GM21717 (cell line): ENCODE results near the gene PIBF1.
"Not testable (repeated sequence)": the region's sequence is repeated elsewhere in the genome, so short reads cannot be mapped to it uniquely, and the experiment has no call there.

Experiments used
- ATAC-seq: cut with Tn5 transposase; IDR thresholded peaks from one replicate; pipeline ENCODE4 v1.9.1; 2021; ENCODE audit warnings: mild to moderate bottlenecking, moderate library complexity; ENCODE audit not compliant: unreplicated experiment

The PIBF1 gene

DNA sequence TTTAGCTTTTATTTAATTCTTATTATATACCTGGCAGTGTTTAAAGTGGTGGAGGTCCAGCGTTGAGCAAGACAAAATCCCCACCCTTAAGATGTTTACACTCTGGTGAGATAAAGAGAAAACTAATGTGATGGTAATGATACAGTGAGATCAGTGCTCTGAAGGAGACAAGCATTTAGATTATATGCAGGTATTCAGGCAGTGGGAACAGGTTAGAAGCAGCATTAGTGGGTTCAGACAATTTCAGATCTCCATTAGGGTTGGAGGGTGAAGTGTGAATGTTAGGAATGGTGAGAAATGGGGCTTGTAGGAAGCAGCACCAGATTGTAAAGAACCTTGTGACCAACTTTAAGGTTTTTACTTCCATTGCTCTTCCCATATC, 39.0 kb downstream of the PIBF1 start:
- no peak for ATAC-seq

DNA sequence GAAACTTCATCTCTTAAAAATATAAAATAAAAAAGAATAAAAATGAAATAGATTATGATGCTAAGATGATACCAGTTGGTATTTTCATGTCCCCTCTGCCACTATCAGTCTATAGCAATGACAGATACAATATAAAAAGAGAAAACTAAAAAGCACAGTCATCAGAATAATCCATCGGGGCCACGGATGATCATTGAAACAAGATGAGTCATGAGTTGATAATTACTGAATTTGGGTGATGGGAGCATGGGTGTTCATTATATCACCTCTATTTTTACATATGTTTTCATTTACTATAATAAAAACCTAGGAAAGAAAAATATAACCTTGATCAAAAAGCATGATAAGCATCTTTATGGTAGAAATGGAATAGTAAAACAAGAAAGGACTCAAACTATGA, 41.1 kb downstream of the PIBF1 start:
- no peak for ATAC-seq

DNA sequence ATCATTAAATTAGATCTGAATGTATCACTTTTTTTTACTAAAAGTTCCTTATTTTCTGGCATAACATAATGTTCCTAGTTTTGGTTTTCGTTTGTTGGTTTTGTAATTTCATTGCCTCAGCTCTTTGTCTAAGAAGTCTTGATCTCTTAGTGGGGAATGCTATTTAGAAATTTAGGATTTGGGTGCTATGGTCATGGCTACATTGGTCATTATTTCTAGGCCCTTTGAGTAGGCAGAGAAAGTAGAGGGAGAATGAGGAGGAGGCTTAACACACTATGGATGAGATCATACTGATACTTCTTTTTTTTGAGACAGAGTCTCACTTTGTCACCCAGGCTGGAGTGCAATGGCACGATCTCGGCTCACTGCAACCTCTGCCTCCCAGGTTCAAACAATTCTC, 41.8 kb downstream of the PIBF1 start:
- no peak for ATAC-seq

DNA sequence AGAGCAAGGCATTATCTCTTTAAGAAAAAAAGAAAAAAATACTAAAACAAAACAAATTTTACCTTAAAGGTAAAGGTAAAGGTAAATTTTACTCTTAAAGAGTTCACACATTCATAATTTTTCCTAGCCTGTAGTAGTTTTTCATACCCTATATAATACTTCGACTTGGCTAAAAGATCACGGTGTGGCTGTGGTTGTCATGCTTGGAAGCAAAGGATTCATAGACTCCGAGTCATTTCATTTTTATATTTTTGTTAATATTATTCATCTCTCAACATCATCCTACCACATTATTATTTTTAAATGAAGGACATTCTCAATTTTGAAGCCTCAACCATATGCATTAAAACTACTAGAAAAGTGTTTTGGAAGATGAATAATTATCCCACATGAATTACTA, 52.7 kb downstream of the PIBF1 start:
- no peak for ATAC-seq

DNA sequence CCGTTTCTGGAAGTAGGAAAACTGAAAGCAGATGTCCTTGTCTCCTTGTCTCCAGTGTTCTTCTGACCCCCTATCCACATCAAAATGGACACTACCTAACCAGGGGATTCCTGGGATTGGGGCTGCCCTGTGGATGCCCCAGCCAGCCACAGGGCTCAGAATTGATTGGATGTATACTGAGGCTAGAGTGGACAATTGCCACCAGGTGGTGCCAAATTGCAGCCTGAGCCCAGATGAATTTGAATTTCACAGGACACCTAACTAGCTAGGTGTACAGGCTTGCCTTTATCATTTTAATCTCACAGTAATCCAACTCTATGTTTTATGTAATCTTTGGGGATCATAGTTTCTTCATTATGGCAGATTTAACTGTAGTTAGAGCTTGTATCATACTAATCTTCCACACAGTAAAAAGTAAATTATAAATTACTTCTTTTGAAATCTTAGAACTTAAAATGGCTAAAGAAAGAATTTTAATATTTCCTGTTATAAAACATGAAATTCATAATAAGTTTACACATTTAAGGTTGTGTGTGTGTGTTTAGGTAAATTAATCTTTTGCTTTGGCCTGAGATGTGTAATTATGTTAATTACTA, 58.0 kb downstream of the PIBF1 start:
- ATAC-seq = peak; percentile 90

DNA sequence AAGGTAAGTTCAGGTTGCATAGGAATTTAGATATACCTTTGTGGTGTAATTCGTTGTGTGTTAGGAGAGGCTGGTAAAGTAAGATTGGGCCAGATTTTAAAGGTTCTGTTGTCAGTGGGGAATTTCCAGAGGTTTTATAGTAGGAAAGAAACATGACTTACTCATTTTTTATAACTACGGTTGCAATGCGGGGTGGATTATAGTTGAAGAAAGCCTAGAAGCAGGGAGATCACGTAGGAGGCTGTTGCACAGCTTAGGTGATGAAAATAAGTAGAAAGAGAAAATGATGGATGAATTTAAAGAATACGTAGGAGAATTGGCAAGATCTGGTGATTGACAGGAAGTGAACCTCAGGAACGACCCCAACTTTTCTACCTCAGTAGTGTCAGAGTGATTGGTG, 61.1 kb downstream of the PIBF1 start:
- no peak for ATAC-seq

DNA sequence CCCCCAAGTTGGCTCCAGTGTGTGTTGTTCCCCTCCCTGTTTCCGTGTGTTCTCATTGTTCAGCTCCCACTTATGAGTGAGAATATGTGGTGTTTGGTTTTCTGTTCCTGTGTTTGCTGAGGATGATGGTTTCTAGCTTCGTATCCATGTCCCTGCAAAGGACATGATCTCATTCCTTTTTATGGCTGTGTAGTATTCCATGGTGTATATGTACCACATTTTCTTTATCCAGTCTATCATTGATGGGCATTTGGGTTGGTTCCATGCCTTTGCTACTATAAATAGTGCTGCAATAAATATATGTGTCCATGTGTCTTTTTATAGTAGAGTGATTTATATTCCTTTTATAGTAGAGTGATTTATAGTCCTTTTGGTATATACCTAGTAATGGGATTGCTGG, 63.2 kb downstream of the PIBF1 start:
- not testable (repeated sequence) for ATAC-seq

DNA sequence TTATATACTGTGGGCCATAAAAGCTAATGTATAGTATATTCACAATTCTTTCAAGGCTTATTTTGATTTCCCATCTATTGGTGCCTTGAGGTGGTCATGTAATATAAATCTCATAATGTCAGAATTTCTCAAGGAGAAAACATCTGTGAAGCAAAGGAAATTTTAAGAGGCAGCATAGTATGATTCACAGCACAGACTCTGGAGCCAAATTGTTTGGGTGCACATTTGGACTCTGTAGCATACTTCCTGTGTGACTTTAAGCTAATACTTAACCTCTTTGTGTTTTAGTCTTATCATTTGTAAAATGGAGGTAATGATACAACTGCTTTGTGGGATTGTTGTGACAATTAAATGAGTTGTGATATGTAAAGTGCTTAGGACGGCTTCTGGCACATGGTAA, 67.6 kb downstream of the PIBF1 start:
- no peak for ATAC-seq

DNA sequence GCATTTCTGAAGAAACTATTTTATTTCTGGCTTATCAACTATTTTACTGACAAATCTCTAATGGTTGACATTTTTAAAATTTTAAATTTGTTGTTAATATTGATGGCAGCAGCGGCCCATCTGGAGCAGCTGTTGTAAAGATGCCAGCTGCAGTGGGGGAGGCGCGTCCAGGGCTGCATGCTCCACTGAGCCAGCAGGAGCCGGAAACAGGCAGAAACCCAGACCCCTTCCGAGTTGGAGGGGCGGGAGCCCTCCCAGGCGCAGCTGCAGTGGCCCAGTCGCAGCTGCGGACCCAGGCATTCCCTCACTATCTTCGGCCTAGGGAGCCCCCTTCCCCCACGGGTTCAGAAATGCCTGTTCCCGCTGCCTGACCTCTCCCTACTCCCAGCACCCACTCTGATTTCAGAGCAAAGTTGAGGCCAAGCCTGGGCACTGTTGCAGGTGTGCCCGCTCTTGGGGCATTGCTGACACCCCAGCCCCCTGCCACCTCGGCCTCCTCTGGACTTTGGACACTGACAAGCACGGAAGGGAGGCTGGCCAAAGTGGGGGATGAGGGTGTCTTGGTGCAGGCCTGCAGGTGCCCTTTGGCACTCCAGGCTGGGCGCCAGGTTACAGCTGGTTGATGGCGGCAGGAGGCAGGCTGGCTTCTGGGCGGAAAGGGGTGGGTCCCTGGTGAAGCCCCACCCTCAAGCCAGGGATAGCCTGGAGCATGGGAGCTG, 69.2 kb downstream of the PIBF1 start:
- no peak for ATAC-seq

DNA sequence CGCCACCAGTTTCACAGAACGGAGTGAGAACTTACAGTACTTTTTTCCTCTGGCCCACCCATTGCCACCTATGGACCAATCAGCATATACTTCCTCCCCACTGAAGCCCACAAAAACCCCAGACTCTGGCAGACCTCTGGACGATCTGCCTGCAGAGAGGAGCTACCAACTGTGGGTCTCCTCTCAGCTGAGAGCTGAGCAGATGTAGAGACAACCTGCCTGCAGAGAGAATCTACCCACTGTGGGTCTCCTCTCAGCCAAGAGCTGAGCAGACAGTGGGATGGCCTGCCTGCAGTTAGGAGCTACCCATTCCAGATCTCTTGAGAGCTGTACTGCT, 69.7 kb downstream of the PIBF1 start:
- no peak for ATAC-seq

DNA sequence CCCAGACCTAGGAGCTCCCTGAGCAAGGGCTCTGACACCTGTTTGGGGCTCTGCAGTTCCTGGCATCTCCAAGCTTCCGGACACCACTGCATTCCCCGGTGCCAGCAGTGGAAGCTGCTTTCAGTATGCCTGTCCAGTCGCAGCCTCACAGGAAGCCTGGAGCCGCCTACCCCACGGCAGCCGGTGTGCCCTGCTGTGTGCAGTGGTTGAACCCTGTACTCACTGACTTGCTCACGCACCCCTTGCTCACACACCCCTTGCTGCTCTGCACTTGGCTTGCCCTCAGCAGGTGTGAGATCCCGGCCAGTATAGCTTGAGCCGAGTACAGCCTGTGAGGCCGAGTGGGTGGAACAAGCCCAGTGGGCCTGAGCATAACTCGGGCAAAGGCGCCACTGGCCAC, 70.3 kb downstream of the PIBF1 start:
- no peak for ATAC-seq

DNA sequence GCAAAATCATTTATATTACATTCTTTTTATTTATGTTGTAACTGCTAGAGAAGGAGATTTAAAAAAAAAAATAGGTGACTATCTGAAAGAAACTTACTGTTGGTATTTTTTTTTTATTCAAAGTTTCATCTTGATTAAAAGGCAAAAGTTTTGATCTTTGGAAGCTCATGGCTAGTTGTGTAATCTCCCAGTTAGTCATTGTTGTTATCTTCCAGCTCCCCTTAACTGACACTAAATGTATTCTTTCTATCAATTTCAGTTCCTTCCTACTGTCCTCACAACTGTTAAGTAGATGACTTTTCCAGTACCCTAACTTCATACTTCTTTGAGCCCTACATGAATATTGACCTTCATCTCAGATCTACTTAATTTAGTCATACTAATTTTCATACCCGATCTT, 71.1 kb downstream of the PIBF1 start:
- ATAC-seq = no peak

DNA sequence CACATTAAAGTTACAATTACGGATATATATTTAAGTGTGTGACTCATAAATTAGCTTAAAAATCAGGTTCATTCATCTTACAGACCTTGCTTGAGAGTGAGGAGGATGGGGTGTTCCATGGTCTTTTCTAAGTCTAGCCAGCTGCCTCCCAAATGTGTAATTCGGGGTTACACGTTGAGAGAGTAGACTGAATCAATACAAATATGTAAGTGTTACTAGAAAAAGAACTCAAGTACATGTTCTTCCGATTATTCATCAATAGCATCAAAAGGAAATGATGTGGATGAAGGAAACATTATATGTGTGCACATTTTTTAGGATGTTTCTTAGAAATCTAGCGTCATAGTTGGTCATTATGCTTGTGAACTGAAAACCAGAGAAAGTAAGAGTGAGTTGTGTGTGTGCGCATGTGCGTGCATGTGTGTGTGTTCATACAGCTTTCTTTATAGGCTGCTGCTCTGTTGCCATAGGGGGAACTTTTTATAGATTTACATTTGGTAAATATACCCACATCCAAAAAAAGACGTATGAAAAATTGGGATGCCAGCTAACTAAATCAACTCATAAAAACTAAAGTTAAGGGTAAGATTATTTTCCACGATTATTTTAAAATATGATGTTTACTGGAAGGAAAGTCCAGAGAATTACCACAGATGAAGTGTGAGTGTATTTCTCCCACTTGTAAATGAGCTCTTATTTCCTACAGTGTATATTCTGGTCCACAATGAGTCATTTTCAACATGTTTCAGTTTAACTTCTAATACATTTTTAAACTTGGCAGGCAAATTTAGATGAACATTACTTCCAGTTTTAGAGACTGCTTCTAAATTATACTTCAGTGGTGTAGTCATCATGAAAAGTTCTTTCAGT, 82.4 kb downstream of the PIBF1 start:
- ATAC-seq = peak; percentile 95

DNA sequence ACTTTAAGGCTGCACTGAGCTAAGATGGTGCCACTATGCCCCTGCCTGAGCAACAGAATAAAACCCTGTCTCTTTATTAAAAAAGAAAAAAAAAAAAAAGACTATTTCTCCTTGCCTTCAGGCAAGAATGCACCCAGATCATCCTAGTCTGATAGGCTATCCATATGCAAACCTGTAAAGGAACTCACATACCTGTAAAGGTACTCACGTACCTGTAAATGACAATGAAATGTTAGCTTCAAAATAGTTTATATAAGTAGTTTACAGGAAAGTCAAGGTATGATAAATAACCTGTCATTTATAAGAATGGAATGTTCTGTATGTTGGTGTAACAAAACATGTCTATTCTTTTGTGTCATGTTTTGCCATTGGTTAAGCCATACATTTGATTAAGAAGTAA, 86.3 kb downstream of the PIBF1 start:
- ATAC-seq = no peak

DNA sequence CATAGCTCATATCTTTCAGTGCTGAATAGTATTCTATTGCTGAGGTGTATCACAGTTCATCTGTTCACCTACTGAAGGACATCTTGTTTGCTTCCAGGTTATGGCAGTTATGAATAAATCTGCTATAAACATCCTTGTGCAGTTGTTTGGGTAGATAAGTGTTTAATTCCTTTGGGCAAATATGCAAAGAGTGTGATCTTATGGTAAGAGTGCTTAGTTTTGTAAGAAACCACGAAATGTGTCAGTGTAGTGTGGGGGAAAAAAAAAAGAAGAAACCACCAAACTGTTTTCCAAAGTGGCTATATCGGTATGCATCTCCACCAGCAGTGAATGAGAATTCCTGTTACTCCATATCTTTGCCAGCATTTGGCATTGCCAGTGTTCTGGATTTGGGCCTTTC, 93.3 kb downstream of the PIBF1 start:
- ATAC-seq = no peak

DNA sequence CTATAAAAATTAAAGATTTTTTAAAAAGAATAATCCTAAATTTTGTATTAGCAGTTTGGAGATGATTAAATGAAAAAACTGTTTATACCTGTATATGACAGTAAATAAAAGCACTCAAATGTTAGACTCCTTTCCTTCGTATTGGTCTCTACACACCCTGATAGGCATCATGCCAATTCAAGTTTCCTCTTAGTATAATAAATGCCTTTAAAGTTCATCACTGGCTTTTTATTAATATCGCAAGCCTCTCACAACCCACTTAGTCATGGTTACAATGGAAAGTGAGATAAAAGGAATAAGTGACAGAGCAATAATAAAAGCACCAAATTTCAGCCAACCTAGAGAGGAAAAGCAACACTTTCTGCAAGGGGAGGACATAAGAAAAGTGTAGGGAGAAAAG, 102.2 kb downstream of the PIBF1 start:
- no peak for ATAC-seq

DNA sequence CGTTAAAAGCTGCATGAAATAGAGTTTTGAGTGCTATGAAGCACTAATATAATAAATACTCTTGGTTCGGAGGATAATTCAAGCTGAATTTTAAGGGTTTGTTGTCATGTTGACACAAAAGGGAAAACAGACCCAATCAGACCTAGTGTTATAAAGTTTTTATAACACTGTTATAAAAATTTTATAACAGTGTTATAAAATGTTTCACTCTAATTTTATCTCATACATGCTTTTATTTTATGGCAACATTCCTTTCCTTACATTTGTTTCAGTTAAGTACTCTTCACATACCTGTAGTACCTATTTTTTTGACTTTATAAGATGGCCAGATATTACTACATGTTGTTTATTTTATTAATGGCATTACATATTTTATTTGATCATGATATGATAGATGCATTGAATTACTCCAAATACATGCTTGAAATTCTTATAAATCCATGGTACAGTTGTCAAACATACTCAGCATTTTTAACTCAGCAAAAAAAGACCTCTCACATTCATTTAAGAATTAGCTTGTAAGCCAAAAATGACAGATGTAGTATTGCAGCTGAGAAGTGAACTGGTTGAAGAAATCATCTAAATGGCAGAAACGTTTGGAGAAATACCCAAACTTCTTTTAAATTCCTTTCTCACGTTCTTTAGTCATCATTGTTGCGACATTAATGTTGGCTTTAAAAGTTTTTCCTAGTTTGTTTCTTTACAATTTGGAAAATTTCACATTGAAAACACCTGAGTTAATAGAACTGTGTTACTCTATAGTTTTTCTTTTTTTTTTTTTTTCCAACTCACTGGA, 104.5 kb downstream of the PIBF1 start:
- ATAC-seq = no peak

DNA sequence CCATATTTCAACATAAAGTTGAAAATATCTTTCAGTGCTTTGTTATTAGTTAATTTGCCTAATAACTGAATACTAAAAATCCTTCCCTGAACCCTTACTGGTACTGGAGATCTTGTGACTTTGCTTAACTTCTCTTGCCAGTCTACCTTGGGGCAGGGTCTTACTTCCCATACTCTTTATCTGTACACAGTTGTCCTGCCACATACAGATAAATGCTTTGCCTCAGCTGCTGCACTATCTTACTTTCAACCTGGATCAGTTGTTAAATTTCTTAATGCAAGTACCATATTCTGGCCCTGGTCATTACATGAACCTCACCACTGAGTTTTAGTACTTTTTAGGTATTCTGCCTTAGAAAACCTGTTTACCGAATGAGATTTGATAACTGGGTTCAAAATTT, 107.6 kb downstream of the PIBF1 start:
- no peak for ATAC-seq

DNA sequence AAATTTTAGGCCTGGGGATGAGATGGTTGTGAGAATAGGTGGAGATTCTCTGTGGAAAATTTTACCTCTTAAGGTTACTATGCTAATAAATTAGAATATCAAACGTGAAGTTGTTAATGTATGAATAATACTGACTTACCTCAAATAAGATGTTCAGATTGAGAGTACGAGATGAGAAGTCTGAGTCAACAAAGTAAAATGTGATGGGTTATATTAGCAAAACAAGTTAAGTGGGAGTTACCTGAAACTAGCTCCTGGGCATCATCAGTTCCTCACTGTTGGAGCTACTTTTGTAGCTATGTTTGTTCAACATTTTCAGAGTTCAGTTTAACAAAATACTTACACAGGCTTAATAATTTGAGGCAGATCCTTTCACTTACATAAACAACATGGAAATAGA, 108.6 kb downstream of the PIBF1 start:
- no peak for ATAC-seq

DNA sequence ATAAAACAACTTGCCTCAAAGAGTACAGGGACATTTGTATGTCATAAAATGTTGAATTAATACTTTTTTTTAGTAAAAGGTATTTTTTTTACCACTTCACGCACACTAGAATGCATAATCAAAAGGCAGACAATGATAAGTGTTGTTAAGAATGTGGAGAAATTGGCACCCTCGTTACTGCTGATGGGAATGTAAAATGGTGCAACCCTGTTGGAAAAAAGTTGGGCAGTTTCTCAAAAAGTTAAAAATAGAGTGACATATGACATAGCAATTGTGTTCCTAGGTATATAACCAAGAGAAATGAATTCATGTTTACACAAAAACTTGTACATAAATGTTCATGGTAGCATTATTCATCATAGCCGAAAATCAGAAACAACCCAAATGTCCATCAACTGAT, 109.5 kb downstream of the PIBF1 start:
- ATAC-seq = no peak

DNA sequence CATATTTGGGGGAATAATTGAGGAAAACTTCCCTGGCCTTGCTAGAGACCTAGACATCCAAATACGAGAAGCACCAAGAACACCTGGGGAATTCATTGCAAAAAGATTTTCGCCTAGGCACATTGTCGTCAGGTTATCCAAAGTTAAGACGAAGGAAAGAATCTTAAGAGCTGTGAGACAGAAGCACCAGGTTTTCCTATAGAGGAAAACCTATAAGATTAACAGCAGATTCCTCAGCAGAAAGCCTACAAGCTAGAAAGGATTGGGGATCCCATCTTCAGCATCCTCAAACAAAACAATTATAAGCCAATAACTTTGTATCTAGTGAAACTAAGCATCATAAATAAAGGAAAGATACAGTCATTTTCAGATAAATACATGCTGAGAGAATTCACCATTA, 114.9 kb downstream of the PIBF1 start:
- no peak for ATAC-seq
